ENCODE measurements around the gene DTNA.

The DTNA gene

DNA sequence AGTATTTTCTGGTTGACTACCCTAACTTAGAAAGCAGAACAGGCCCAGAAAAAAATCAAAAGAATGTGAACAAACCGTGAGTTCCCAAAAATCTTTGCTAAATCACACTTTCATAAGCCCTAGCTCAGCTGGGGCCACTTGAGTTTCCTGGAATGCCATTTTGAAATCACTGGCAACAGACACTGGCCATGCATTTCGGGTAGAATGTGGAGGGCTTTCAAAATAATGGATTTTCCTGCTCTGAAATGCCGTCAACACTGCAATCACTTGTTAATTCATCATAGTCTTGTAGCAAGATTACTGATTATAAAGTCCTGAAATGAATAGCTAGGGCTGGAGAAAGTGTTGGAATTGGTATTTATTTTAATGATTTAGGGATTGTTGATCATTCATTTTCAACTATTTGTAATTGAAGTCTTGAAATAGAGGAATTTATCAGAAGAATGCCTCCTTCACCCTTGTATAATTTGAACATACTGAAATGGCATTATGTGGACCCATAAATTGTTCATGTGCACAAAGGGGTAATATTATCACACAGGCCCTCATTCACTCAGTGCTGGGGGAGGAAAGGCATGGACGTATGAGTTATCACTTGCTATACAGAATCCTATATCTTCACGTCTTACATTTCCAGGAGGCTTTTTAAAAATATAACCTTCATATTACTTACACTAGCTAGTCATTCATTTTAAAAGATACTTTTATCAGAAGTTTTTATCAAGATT, 134.8 kb downstream of the DTNA start:
- no peaks in the 10 kb centered on the region for H3K36me3 ChIP-seq (ENCODE audit: insufficient read depth, low read length)
- no peak for TF ChIP-seq CTCF (IDR thresholded peaks at IDR 0.05; ENCODE audit: borderline replicate concordance, extremely low read depth, low read length, poor library complexity, severe bottlenecking)
- TF ChIP-seq EZH2 (IDR thresholded peaks at IDR 0.05; ENCODE audit: borderline replicate concordance, low read depth, low read length, severe bottlenecking), result no peak
- H3K9ac ChIP-seq (ENCODE audit: low read depth, low read length), result no peak overlapping the region
- H3K4me1 ChIP-seq (ENCODE audit: insufficient read depth, low read length), result no peaks in the 10 kb centered on the region
- ATAC-seq (ENCODE audit: insufficient read depth, low read depth), result no peak
- no peak overlapping the region for H3K27ac ChIP-seq (ENCODE audit: low read length)
- no peak overlapping the region for H3K4me3 ChIP-seq (ENCODE audit: low read depth in 1 of 2, low read length in 2 of 2)
- H3K79me2 ChIP-seq (ENCODE audit: insufficient read depth, low read length), result no peaks in the 10 kb centered on the region
- H3K4me2 ChIP-seq (ENCODE audit: insufficient read depth, low read length), result no peak overlapping the region
- no peaks in the 10 kb centered on the region for H3K9me3 ChIP-seq (ENCODE audit: insufficient read depth, low read length, severe bottlenecking)
- no peak overlapping the region for H2AFZ ChIP-seq (ENCODE audit: low read depth, low read length)
- DNase-seq, result no peak
- no peaks in the 10 kb centered on the region for H3K27me3 ChIP-seq (ENCODE audit: insufficient read depth, low read length, poor library complexity)
- H4K20me1 ChIP-seq (ENCODE audit: insufficient read depth, low read length), result no peaks in the 10 kb centered on the region

- Histone ChIP-seq H3K4me3 (ENCODE audit: low read depth in 1 of 2, low read length in 2 of 2) (no peak overlapping the region), H3K4me1 (ENCODE audit: insufficient read depth, low read length) (no peaks in the 10 kb centered on the region), H3K79me2 (ENCODE audit: insufficient read depth, low read length) (no peaks in the 10 kb centered on the region), H3K27me3 (ENCODE audit: insufficient read depth, low read length, poor library complexity) (no peaks in the 10 kb centered on the region), H3K9ac (ENCODE audit: low read depth, low read length) (no peak overlapping the region), H2AFZ (ENCODE audit: low read depth, low read length) (no peak overlapping the region), H3K27ac (ENCODE audit: low read length) (no peak overlapping the region), H4K20me1 (ENCODE audit: insufficient read depth, low read length) (no peaks in the 10 kb centered on the region), H3K36me3 (ENCODE audit: insufficient read depth, low read length) (no peaks in the 10 kb centered on the region), H3K9me3 (ENCODE audit: insufficient read depth, low read length, severe bottlenecking) (no peaks in the 10 kb centered on the region), H3K4me2 (ENCODE audit: insufficient read depth, low read length) (no peak overlapping the region)
- ATAC-seq (ENCODE audit: insufficient read depth, low read depth), result no peak
- DNase-seq, result no peak
- TF ChIP-seq EZH2 (IDR thresholded peaks at IDR 0.05; ENCODE audit: borderline replicate concordance, low read depth, low read length, severe bottlenecking), result no peak
- no peak for TF ChIP-seq CTCF (IDR thresholded peaks at IDR 0.05; ENCODE audit: borderline replicate concordance, extremely low read depth, low read length, poor library complexity, severe bottlenecking)
Measured at GRCh38 chr18:34847408-34847807, 137.3 kb downstream of the DTNA start.

DNA sequence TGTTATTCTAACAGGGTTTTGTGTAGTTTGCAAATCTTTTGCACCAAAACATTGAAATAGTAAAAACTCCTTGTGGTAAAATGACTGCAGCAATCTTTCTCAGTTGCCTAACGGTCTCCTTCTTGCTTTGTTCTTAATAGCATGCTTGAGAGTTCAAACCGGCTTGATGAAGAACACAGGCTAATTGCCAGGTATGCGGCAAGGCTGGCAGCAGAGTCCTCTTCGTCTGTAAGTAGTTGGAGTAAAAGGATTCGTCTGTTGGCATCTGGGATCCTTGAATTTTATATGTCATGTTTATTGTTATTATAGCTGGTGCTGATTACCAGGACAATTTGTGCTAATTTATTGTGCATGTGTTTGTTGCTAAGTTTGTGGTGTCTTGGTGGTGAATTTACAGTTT, 138.1 kb downstream of the DTNA start:
- no peak for DNase-seq
- no peaks in the 10 kb centered on the region for H3K4me1 ChIP-seq (ENCODE audit: insufficient read depth, low read length)
- TF ChIP-seq EZH2 (IDR thresholded peaks at IDR 0.05; ENCODE audit: borderline replicate concordance, low read depth, low read length, severe bottlenecking) (no peak), CTCF (IDR thresholded peaks at IDR 0.05; ENCODE audit: borderline replicate concordance, extremely low read depth, low read length, poor library complexity, severe bottlenecking) (no peak)
- no peaks in the 10 kb centered on the region for H3K9me3 ChIP-seq (ENCODE audit: insufficient read depth, low read length, severe bottlenecking)
- no peaks in the 10 kb centered on the region for H3K36me3 ChIP-seq (ENCODE audit: insufficient read depth, low read length)
- no peak overlapping the region for H3K27ac ChIP-seq (ENCODE audit: low read length)
- no peak overlapping the region for H3K9ac ChIP-seq (ENCODE audit: low read depth, low read length)
- no peak overlapping the region for H2AFZ ChIP-seq (ENCODE audit: low read depth, low read length)
- H3K4me2 ChIP-seq (ENCODE audit: insufficient read depth, low read length), result no peak overlapping the region
- no peak overlapping the region for H3K4me3 ChIP-seq (ENCODE audit: low read depth in 1 of 2, low read length in 2 of 2)
- H4K20me1 ChIP-seq (ENCODE audit: insufficient read depth, low read length), result no peaks in the 10 kb centered on the region
- ATAC-seq (ENCODE audit: insufficient read depth, low read depth), result no peak
- H3K27me3 ChIP-seq (ENCODE audit: insufficient read depth, low read length, poor library complexity), result no peaks in the 10 kb centered on the region
- H3K79me2 ChIP-seq (ENCODE audit: insufficient read depth, low read length), result no peaks in the 10 kb centered on the region

Data from DND-41 (cell line).